HepG2 (cell line): ENCODE measurements around the gene EFCAB11. TPM values are rescaled to one million over a fixed set of nuclear protein-coding genes. Genes with fewer than 3 reads are reported as not detected.

Source experiments
- ARNTL ChIP-seq: sonication (generic); formaldehyde crosslinking; IDR thresholded peaks from 2 replicates; pipeline ENCODE4 v1.4.0; 2020; ENCODE audit warnings: mild to moderate bottlenecking, missing genetic modification reagents
- FOXK2 ChIP-seq: fragments of 450-650 bp; IDR thresholded peaks from 2 replicates; pipeline ENCODE4 v1.6.1; 2016
- JDP2 ChIP-seq: sonication (generic); formaldehyde crosslinking; IDR thresholded peaks from 2 replicates; pipeline ENCODE4 v1.8.1; 2022; ENCODE audit warnings: missing genetic modification reagents, borderline replicate concordance
- KMT2B ChIP-seq: IDR thresholded peaks from 2 replicates; pipeline ENCODE4 v1.6.1; 2016; ENCODE audit warnings: missing genetic modification reagents, missing compliant biosample characterization
- SMAD1 ChIP-seq: sonication (generic); formaldehyde crosslinking; IDR thresholded peaks from 2 replicates; pipeline ENCODE4 v1.4.0; 2020; ENCODE audit warnings: missing genetic modification reagents, low read depth, mild to moderate bottlenecking, borderline replicate concordance
- SOX5 ChIP-seq: IDR thresholded peaks from 2 replicates; pipeline ENCODE4 v1.6.1; 2016; ENCODE audit warnings: borderline replicate concordance
- TCF7 ChIP-seq: sonication (generic); IDR thresholded peaks from 2 replicates; pipeline ENCODE4 v1.6.1; 2016; ENCODE audit warnings: antibody characterized with exemption, low read depth
- ZBTB7A ChIP-seq: sonication (generic); formaldehyde crosslinking; IDR thresholded peaks from 2 replicates; pipeline ENCODE4 v1.8.0; 2022; ENCODE audit warnings: mild to moderate bottlenecking, missing genetic modification reagents
- ZNF205 ChIP-seq: IDR thresholded peaks from 2 replicates; pipeline ENCODE4 v1.6.1; 2018; ENCODE audit warnings: missing biosample characterization, missing genetic modification reagents
- ZNF460 ChIP-seq: sonication (generic); formaldehyde crosslinking; IDR thresholded peaks from 2 replicates; pipeline ENCODE4 v1.5.1; 2020; ENCODE audit warnings: missing genetic modification reagents, mild to moderate bottlenecking, borderline replicate concordance
- ZNF556 ChIP-seq: sonication (generic); formaldehyde crosslinking; IDR thresholded peaks from 2 replicates; pipeline ENCODE4 v1.4.0; 2020; ENCODE audit warnings: mild to moderate bottlenecking, missing genetic modification reagents, borderline replicate concordance
- ZNF792 ChIP-seq: IDR thresholded peaks from 2 replicates; pipeline ENCODE4 v1.6.1; 2016
- polyA plus RNA-seq, 8 experiments: library from polyadenylated mRNA; depleted of rRNA in 3 of 8; stranded (reverse) in 7 of 8; unstranded in 1 of 8; fragments of >200 nt; fragmentation: Illumina TruSeq in 4 of 8; extraction: Trizol in 4 of 8; gene quantifications; 2 replicates each; pipeline versions ENCODE4 v1.2.1 to v1.2.3, GENCODE V29; 2011 to 2016; ENCODE audit warnings: low read depth in 4 of 8, missing spikeins in 1 of 8, mixed read lengths in 1 of 8; ENCODE audit not compliant: insufficient read depth in 1 of 8
- total RNA-seq, 5 experiments: library from RNA; depleted of rRNA; stranded (reverse); fragments of >200 nt; fragmentation: Illumina TruSeq; extraction: Trizol; gene quantifications; 2 replicates each; pipeline ENCODE4 v1.2.3, GENCODE V29; 2016; ENCODE audit warnings: low read depth in 1 of 5
- TF ChIP-seq, protein P1 (sequence below): IDR thresholded peaks from 2 replicates; pipeline ENCODE4 v1.6.1; 2016; ENCODE audit warnings: missing genetic modification reagents, missing compliant biosample characterization
- TF ChIP-seq, protein P2 (sequence below): sonication (generic); formaldehyde crosslinking; IDR thresholded peaks from 2 replicates; pipeline ENCODE4 v1.4.0; 2020; ENCODE audit warnings: missing genetic modification reagents, borderline replicate concordance

The EFCAB11 gene
- total and polyA plus RNA-seq, 2 of the 13 experiments (the other 11 are each of a cell fraction or from before 2014, with no cell fraction given): 8.2 to 31.5 TPM

GRCh38 chr14:89910691-89911009, 43.9 kb downstream of the EFCAB11 start (continued):
- TF ChIP-seq, protein P1, sequence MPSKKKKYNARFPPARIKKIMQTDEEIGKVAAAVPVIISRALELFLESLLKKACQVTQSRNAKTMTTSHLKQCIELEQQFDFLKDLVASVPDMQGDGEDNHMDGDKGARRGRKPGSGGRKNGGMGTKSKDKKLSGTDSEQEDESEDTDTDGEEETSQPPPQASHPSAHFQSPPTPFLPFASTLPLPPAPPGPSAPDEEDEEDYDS (CRISPR knock-in tag): 0 out of 2 replicates have a peak, but pooled peaks have one; percentile 9
- TF ChIP-seq ZBTB7A (CRISPR knock-in tag): no peak
- no peak for TF ChIP-seq FOXK2
- no peak for TF ChIP-seq ZNF556 (CRISPR knock-in tag)
- 0 out of 2 replicates have a peak, but pooled peaks have one; percentile 19 for TF ChIP-seq ZNF792 (CRISPR knock-in tag)
- TF ChIP-seq TCF7: no peak
- no peak for TF ChIP-seq ZNF460 (CRISPR knock-in tag)
- TF ChIP-seq, protein P2, sequence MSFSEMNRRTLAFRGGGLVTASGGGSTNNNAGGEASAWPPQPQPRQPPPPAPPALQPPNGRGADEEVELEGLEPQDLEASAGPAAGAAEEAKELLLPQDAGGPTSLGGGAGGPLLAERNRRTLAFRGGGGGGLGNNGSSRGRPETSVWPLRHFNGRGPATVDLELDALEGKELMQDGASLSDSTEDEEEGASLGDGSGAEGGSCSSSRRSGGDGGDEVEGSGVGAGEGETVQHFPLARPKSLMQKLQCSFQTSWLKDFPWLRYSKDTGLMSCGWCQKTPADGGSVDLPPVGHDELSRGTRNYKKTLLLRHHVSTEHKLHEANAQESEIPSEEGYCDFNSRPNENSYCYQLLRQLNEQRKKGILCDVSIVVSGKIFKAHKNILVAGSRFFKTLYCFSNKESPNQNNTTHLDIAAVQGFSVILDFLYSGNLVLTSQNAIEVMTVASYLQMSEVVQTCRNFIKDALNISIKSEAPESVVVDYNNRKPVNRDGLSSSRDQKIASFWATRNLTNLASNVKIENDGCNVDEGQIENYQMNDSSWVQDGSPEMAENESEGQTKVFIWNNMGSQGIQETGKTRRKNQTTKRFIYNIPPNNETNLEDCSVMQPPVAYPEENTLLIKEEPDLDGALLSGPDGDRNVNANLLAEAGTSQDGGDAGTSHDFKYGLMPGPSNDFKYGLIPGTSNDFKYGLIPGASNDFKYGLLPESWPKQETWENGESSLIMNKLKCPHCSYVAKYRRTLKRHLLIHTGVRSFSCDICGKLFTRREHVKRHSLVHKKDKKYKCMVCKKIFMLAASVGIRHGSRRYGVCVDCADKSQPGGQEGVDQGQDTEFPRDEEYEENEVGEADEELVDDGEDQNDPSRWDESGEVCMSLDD (CRISPR knock-in tag): no peak
- TF ChIP-seq SOX5 (CRISPR knock-in tag): peak; percentile 85; the same call in 1 of the 2 replicates
- TF ChIP-seq JDP2 (CRISPR knock-in tag): no peak
- no peak for TF ChIP-seq SMAD1 (CRISPR knock-in tag)
- TF ChIP-seq ZNF205 (CRISPR knock-in tag): no peak
- TF ChIP-seq KMT2B (CRISPR knock-in tag): no peak
- 0 out of 2 replicates have a peak, but pooled peaks have one; percentile 21 for TF ChIP-seq ARNTL (CRISPR knock-in tag)
